ENCODE data around the gene DTNBP1.

GRCh38 chr6:15508441-15508871 is 154.4 kb downstream of the DTNBP1 start:
- TF ChIP-seq JUND (IDR thresholded peaks at IDR 0.05) = no peak
- TF ChIP-seq RAD21 (IDR thresholded peaks at IDR 0.05) = no peak
- TF ChIP-seq CTCF (IDR thresholded peaks at IDR 0.05; ENCODE audit: low read depth, low read length, missing input control) = no peak
- TF ChIP-seq REST (IDR thresholded peaks at IDR 0.05) = no peak
- TF ChIP-seq MAX (IDR thresholded peaks at IDR 0.05) = no peak
- TF ChIP-seq SP1 (IDR thresholded peaks at IDR 0.05) = no peak
- no peak for TF ChIP-seq RXRA (IDR thresholded peaks at IDR 0.05)
- no peak for TF ChIP-seq HNF4A (conservative IDR thresholded peaks at IDR 0.05)
- no peak for TF ChIP-seq EGR1 (IDR thresholded peaks at IDR 0.05; ENCODE audit: low read depth in 2 of 2)
- TF ChIP-seq ZBTB33 (IDR thresholded peaks at IDR 0.05) = no peak
- no peak for TF ChIP-seq TAF1 (conservative IDR thresholded peaks at IDR 0.05)
- no peak for TF ChIP-seq YY1 (IDR thresholded peaks at IDR 0.05)
- no peak for TF ChIP-seq NR2F2 (IDR thresholded peaks at IDR 0.05)

All from liver (tissue), 3 donors.